Activated T-helper 1 cell treated with anti-CD3 and anti-CD28 coated beads, Interleukin-2, amount 50 U/mL, for 16 hours (primary cell): ENCODE data around the gene AIMP2.
A peak's percentile ranks its signal among the peaks of the same experiment; 100 is the strongest.
"Not testable (repeated sequence)": the region's sequence is repeated elsewhere in the genome, so short reads cannot be mapped to it uniquely, and the experiment has no call there.

Source experiments
- DNase-seq, 2 donors: peaks; one replicate each; pipeline ENCODE4 v3.0.0-alpha.2; 2020; ENCODE audit warnings: low read depth in 1 of 2, low spot score in 1 of 2

AIMP2 gene

GRCh38 chr7:6026011-6026819 lies 17.1 kb downstream of the AIMP2 start:
- DNase-seq: peak; percentile 24 to 41

GRCh38 chr7:6026820-6027311 lies 17.8 kb downstream of the AIMP2 start:
- DNase-seq: no peak

GRCh38 chr7:6027806-6028365 lies 18.8 kb downstream of the AIMP2 start:
- no peak for DNase-seq

GRCh38 chr7:6028563-6028962 lies 19.5 kb downstream of the AIMP2 start:
- DNase-seq: no peak

GRCh38 chr7:6030988-6031387 lies 21.9 kb downstream of the AIMP2 start, which contains the start of gene ANKRD61:
ANKRD61 (plus strand) TSS chr7:6031376; CDS start chr7:6031376, 0 bp downstream.
- DNase-seq: no peak

GRCh38 chr7:6031567-6031966 lies 22.5 kb downstream of the AIMP2 start:
- DNase-seq: no peak

GRCh38 chr7:6032167-6032566 lies 23.1 kb downstream of the AIMP2 start:
- no peak for DNase-seq

GRCh38 chr7:6032641-6033040 lies 23.6 kb downstream of the AIMP2 start:
- DNase-seq: no peak

- DNase-seq: no peak
These were observed 26.1 kb downstream of the AIMP2 start for GRCh38 chr7:6035165-6035564.

- DNase-seq: no peak
These were observed 26.6 kb downstream of the AIMP2 start for GRCh38 chr7:6035686-6036085.

GRCh38 chr7:6049780-6050179 lies 40.7 kb downstream of the AIMP2 start:
- DNase-seq: no peak

- not testable (repeated sequence) for DNase-seq
These were observed 42.1 kb downstream of the AIMP2 start for GRCh38 chr7:6051185-6051584.

- DNase-seq: no peak
These were observed 47.5 kb downstream of the AIMP2 start for GRCh38 chr7:6056616-6057015.

GRCh38 chr7:6057316-6058129 lies 48.5 kb downstream of the AIMP2 start:
- no peak for DNase-seq

- DNase-seq: not testable (repeated sequence)
These were observed 50.9 kb downstream of the AIMP2 start for GRCh38 chr7:6059941-6060340.

- no peak for DNase-seq
These were observed 62.3 kb downstream of the AIMP2 start for GRCh38 chr7:6071406-6071805.
